HFFc6 (cell line): Measurements from ENCODE around the gene DHDH. TPM values are rescaled to one million over a fixed set of nuclear protein-coding genes. Genes with fewer than 3 reads are reported as not detected.

Experiments
- DNase-seq: peaks from one replicate; pipeline ENCODE4 v3.0.0-alpha.2; 2018
- H3K27ac Mint-ChIP-seq: 2 replicates; pipeline ENCODE4 v1.8.0; 2020; ENCODE audit warnings: mild to moderate bottlenecking, mixed read lengths
- H3K27me3 Mint-ChIP-seq: 2 replicates; pipeline ENCODE4 v1.8.0; 2021; ENCODE audit warnings: mild to moderate bottlenecking, moderate library complexity, mixed read lengths; ENCODE audit not compliant: insufficient read depth
- H3K36me3 Mint-ChIP-seq: 2 replicates; pipeline ENCODE4 v1.8.0; 2021; ENCODE audit warnings: low read depth, mixed read lengths
- H3K4me1 Mint-ChIP-seq: 2 replicates; pipeline ENCODE4 v1.8.0; 2020; ENCODE audit warnings: low read depth, mixed read lengths
- H3K4me3 Mint-ChIP-seq: 2 replicates; pipeline ENCODE4 v1.8.0; 2020; ENCODE audit warnings: mild to moderate bottlenecking, moderate library complexity, mixed read lengths
- H3K9me3 Mint-ChIP-seq: 2 replicates; pipeline ENCODE4 v1.8.0; 2020; ENCODE audit warnings: mild to moderate bottlenecking, mixed read lengths
- CTCF ChIP-seq: fragments of 200-600 bp; sonication (generic); IDR thresholded peaks from 2 replicates; pipeline ENCODE4 v1.5.0; 2021; ENCODE audit warnings: antibody characterized with exemption, mild to moderate bottlenecking
- total RNA-seq, 6 experiments: library from RNA; stranded (reverse); fragmentation: NEBNext Ultra II Directional; extraction: Animal tissue kit (Norgen Biotek cat#: 25700); gene quantifications; 2 replicates in 1 of 6; 3 replicates in 5 of 6; pipeline ENCODE4 v1.2.3, GENCODE V29; 2021

DHDH gene
- total RNA-seq, 6 experiments from 2014 or later: not detected

DNA sequence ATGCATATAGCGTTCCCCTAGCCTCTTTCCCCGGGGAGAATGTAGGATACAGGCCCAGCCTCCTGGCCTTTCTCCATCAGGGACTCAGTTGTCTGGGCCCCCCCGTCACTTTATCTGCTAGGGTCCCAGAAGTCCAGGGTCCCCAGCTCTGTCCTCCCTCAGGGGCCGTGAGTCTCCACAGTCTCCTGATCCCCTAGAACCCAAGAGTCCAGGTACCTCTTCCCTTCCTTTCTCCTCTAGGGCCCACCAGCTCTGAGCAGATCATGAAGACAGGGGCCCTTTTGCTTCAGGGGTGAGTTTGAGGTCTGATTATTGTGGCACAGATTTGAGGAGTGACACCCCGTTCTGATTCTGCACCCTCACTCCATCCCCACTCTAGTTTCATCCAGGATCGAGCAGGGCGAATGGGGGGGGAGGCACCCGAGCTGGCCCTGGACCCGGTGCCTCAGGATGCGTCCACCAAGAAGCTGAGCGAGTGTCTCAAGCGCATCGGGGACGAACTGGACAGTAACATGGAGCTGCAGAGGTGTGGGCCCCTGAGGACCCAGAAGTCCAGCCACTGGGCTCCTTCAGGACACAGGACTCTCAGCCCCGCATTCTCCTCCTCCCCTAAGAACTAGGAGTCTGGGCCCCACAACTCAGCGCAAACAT lies 21.9 kb downstream of the DHDH start:
- peak overlapping the region; percentile 88 for H3K27ac Mint-ChIP-seq
- H3K36me3 Mint-ChIP-seq: peaks cover 25% of the 10 kb centered on the region
- DNase-seq: no peak
- H3K4me1 Mint-ChIP-seq: peaks cover 26% of the 10 kb centered on the region
- no peaks in the 10 kb centered on the region for H3K9me3 Mint-ChIP-seq
- peaks cover 2% of the 10 kb centered on the region; the same call in 1 of the 2 replicates for H3K27me3 Mint-ChIP-seq
- no peak for TF ChIP-seq CTCF
- H3K4me3 Mint-ChIP-seq: peak overlapping the region; percentile 95

- Mint-ChIP-seq H3K36me3 (peaks cover 38% of the 10 kb centered on the region), H3K4me3 (0 out of 2 replicates have a peak overlapping the region, but pooled peaks have one; percentile 42)
- no peak for TF ChIP-seq CTCF
Measured at GRCh38 chr19:48958006-48958405, 24.5 kb downstream of the DHDH start.

GRCh38 chr19:48959341-48960239 lies 26.1 kb downstream of the DHDH start:
- peaks cover 59% of the 10 kb centered on the region for H3K4me1 Mint-ChIP-seq
- peaks cover 21% of the 10 kb centered on the region for H3K27me3 Mint-ChIP-seq
- no peak for DNase-seq
- no peaks in the 10 kb centered on the region for H3K9me3 Mint-ChIP-seq
- no peak overlapping the region for H3K27ac Mint-ChIP-seq
- H3K36me3 Mint-ChIP-seq: peaks cover 38% of the 10 kb centered on the region
- H3K4me3 Mint-ChIP-seq: no peak overlapping the region
- no peak for TF ChIP-seq CTCF

More at GRCh38 chr19:48958006-48958405, 24.5 kb downstream of the DHDH start:
- peaks cover 48% of the 10 kb centered on the region for H3K4me1 Mint-ChIP-seq
- H3K27me3 Mint-ChIP-seq: peaks cover 11% of the 10 kb centered on the region
- no peak overlapping the region for H3K27ac Mint-ChIP-seq
- no peak for DNase-seq
- H3K9me3 Mint-ChIP-seq: no peaks in the 10 kb centered on the region

DNA sequence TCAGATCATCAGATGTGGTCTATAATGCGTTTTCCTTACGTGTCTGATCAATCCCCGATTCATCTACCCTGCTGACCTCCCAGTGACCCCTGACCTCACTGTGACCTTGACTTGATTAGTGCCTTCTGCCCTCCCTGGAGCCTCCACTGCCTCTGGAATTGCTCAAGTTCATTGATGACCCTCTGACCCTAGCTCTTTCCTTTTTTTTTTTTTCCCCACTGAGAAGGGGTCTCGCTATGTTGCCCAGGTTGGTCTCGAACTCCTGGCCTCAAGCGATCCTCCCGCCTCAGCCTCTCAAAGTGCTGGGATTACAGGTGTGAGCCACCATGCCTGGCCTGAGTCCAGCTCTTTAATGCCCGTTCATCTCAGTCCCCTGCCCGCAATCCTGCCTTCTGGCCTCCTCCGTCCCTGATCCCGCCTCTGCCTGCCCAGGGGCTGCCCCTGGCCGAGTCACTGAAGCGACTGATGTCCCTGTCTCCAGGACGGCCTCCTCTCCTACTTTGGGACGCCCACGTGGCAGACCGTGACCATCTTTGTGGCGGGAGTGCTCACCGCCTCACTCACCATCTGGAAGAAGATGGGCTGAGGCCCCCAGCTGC lies 27.7 kb downstream of the DHDH start:
- Mint-ChIP-seq H3K27ac (peak overlapping the region; percentile 41), H3K27me3 (peaks cover 35% of the 10 kb centered on the region), H3K4me3 (no peak overlapping the region; the same call in 1 of the 2 replicates), H3K36me3 (peaks cover 37% of the 10 kb centered on the region), H3K4me1 (peaks cover 53% of the 10 kb centered on the region), H3K9me3 (peaks cover 9% of the 10 kb centered on the region; the same call in 1 of the 2 replicates)
- TF ChIP-seq CTCF: no peak
- DNase-seq: no peak

DNA sequence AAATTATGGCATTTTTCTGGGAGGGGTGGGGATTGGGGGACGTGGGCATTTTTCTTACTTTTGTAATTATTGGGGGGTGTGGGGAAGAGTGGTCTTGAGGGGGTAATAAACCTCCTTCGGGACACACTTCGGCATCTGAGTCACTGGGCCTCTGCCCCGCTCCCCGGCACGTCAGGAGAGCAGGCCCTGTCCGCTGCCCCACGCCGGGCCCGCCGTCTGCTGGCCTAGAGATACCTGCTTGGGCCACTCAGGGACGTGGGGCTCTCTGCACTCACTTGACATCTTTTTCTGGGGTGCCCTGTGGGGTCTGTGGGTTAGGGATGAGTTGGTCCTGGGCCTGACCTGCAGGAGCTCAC lies 28.2 kb downstream of the DHDH start:
- Mint-ChIP-seq H3K4me3 (no peak overlapping the region; the same call in 1 of the 2 replicates), H3K36me3 (peaks cover 38% of the 10 kb centered on the region), H3K9me3 (peaks cover 14% of the 10 kb centered on the region), H3K27ac (peak overlapping the region; percentile 99), H3K4me1 (peaks cover 53% of the 10 kb centered on the region), H3K27me3 (peaks cover 40% of the 10 kb centered on the region)
- DNase-seq: no peak
- no peak for TF ChIP-seq CTCF
